GM21381 (cell line): ENCODE data around the gene TFEB.

Experiments used
- ATAC-seq: cut with Tn5 transposase; IDR thresholded peaks from one replicate; pipeline ENCODE4 v1.9.1; 2021; ENCODE audit warnings: mild to moderate bottlenecking, moderate library complexity; ENCODE audit not compliant: unreplicated experiment

TFEB gene

GRCh38 chr6:41735427-41736185 is at the start of gene TFEB:
TSS of gene TFEB (minus strand) at chr6:41735608. CDS start at chr6:41691213, 44,395 bp downstream.
- ATAC-seq: peak; percentile 50

GRCh38 chr6:41784581-41785171 is 49.3 kb upstream of the TFEB start:
- ATAC-seq: no peak

GRCh38 chr6:41783106-41783780 is 47.8 kb upstream of the TFEB start:
- no peak for ATAC-seq

- ATAC-seq: no peak
Measured at GRCh38 chr6:41781366-41781730, 45.9 kb upstream of the TFEB start.

GRCh38 chr6:41780551-41781365 is 45.4 kb upstream of the TFEB start, which contains the start of gene PRICKLE4:
TSS of gene PRICKLE4 (plus strand) at chr6:41780782. CDS start at chr6:41783474, 2,692 bp downstream.
- ATAC-seq: no peak

- ATAC-seq: peak; percentile 86
Measured at GRCh38 chr6:41779788-41780550, 44.6 kb upstream of the TFEB start, which contains the start of gene FRS3. TSS of gene FRS3 (minus strand) at chr6:41779900. CDS start at chr6:41776987, 2,913 bp downstream.

- ATAC-seq: no peak
Measured at GRCh38 chr6:41779336-41779735, 43.9 kb upstream of the TFEB start.

GRCh38 chr6:41778895-41779294 is 43.5 kb upstream of the TFEB start:
- ATAC-seq: no peak

- no peak for ATAC-seq
Measured at GRCh38 chr6:41777551-41778285, 42.3 kb upstream of the TFEB start.

- ATAC-seq: no peak
Measured at GRCh38 chr6:41775293-41775882, 40.0 kb upstream of the TFEB start.

GRCh38 chr6:41774841-41775240 is 39.4 kb upstream of the TFEB start:
- ATAC-seq: no peak

- no peak for ATAC-seq
Measured at GRCh38 chr6:41771058-41771983, 35.9 kb upstream of the TFEB start.

GRCh38 chr6:41770381-41771057 is 35.1 kb upstream of the TFEB start:
- no peak for ATAC-seq

- ATAC-seq: no peak
Measured at GRCh38 chr6:41769376-41769775, 34.0 kb upstream of the TFEB start.

GRCh38 chr6:41768545-41769308 is 33.3 kb upstream of the TFEB start:
- ATAC-seq: no peak

GRCh38 chr6:41767112-41767833 is 31.9 kb upstream of the TFEB start:
- ATAC-seq: no peak
